ENCODE data around the gene MIX23.

- TF ChIP-seq EP300 (IDR thresholded peaks at IDR 0.05), result no peak
- no peak for TF ChIP-seq CTCF (IDR thresholded peaks at IDR 0.05)
- TF ChIP-seq POLR2A (IDR thresholded peaks at IDR 0.05; ENCODE audit: low read depth), result no peak
- TF ChIP-seq POLR2AphosphoS5 (IDR thresholded peaks at IDR 0.05), result no peak
These were observed 60.6 kb downstream of the MIX23 start for GRCh38 chr3:122322095-122323075.

Data from esophagus muscularis mucosa (tissue), 4 donors.